Measurements from ENCODE around the gene PCF11. TPM values are rescaled to one million over a fixed set of nuclear protein-coding genes. Genes with fewer than 3 reads are reported as not detected.

Gene PCF11, protein sequence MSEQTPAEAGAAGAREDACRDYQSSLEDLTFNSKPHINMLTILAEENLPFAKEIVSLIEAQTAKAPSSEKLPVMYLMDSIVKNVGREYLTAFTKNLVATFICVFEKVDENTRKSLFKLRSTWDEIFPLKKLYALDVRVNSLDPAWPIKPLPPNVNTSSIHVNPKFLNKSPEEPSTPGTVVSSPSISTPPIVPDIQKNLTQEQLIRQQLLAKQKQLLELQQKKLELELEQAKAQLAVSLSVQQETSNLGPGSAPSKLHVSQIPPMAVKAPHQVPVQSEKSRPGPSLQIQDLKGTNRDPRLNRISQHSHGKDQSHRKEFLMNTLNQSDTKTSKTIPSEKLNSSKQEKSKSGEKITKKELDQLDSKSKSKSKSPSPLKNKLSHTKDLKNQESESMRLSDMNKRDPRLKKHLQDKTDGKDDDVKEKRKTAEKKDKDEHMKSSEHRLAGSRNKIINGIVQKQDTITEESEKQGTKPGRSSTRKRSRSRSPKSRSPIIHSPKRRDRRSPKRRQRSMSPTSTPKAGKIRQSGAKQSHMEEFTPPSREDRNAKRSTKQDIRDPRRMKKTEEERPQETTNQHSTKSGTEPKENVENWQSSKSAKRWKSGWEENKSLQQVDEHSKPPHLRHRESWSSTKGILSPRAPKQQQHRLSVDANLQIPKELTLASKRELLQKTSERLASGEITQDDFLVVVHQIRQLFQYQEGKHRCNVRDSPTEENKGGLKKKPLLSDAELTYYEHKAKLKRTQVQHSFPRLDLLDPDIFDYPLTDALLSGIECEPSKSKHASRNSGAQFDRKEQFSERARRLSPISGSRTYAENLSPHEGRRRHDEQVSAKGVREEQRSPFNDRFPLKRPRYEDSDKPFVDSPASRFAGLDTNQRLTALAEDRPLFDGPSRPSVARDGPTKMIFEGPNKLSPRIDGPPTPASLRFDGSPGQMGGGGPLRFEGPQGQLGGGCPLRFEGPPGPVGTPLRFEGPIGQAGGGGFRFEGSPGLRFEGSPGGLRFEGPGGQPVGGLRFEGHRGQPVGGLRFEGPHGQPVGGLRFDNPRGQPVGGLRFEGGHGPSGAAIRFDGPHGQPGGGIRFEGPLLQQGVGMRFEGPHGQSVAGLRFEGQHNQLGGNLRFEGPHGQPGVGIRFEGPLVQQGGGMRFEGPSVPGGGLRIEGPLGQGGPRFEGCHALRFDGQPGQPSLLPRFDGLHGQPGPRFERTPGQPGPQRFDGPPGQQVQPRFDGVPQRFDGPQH (N-terminal part only)
- total RNA-seq, result 100 to 1,000 TPM in 2 of 6 donors, 10 to 100 TPM in 4; 51.2 to 117 (median 58.5) TPM

DNA sequence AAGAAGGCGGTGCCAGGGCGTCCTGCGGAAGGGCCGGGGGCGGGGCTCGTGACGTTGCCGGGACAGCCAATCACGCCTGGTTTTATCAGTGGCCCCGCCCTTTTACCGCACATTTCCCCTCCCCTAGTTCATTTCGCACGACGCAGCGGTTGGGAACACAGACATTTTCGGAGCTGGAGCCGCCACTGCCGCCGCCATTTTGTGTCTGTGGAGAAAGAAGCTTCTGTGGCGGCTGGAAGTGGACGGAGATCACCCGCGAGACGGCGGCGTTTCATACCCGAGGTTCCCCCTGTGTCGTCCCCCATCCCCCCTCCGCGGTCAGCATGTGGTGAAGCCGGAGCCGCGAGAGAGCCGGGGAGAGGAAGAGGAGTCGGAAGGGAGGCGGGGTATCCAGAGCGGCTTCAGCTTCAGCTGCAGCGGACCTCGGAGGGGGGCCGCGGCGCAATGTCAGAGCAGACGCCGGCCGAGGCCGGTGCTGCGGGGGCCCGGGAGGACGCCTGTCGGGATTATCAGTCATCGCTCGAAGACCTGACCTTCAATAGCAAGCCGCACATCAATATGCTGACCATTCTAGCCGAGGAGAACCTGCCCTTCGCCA is at the start of gene PCF11:
Gene PCF11 (plus strand): TSS at position 136 of the 598 bp plus-strand sequence. CDS start 309 bp downstream, at position 445.
- Histone ChIP-seq H3K27ac (peak within 1 kb of the TSS; percentile 99 to 100 (median 100)), H3K4me1 (peaks cover 20 to 37% (median 23%) of the 10 kb centered on the region in 4 donors), H3K9me3 (no peaks in the 10 kb centered on the region), H3K27me3 (no peaks in the 10 kb centered on the region), H3K36me3 (peaks cover 0 to 5% (median 0%) of the 10 kb centered on the region in 4 donors), H3K4me3 (peak within 1 kb of the TSS; percentile 72 to 90 (median 90))
- peak in 1 of 2 donors; percentile 98 for DNase-seq
- TF ChIP-seq, protein P1, sequence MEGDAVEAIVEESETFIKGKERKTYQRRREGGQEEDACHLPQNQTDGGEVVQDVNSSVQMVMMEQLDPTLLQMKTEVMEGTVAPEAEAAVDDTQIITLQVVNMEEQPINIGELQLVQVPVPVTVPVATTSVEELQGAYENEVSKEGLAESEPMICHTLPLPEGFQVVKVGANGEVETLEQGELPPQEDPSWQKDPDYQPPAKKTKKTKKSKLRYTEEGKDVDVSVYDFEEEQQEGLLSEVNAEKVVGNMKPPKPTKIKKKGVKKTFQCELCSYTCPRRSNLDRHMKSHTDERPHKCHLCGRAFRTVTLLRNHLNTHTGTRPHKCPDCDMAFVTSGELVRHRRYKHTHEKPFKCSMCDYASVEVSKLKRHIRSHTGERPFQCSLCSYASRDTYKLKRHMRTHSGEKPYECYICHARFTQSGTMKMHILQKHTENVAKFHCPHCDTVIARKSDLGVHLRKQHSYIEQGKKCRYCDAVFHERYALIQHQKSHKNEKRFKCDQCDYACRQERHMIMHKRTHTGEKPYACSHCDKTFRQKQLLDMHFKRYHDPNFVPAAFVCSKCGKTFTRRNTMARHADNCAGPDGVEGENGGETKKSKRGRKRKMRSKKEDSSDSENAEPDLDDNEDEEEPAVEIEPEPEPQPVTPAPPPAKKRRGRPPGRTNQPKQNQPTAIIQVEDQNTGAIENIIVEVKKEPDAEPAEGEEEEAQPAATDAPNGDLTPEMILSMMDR (IDR thresholded peaks at IDR 0.05), result peak in 1 of 6 experiments; percentile 6
- TF ChIP-seq POLR2AphosphoS5 (IDR thresholded peaks at IDR 0.05) (peak; percentile 99 to 100), POLR2A (IDR thresholded peaks at IDR 0.05) (peak; percentile 90 to 99 (median 99)), EP300 (IDR thresholded peaks at IDR 0.05) (peak in 1 of 4 donors; percentile 79)
- ATAC-seq (ENCODE audit: low FRiP score in 2 of 2), result peak; percentile 47 to 97
- WGBS, 2 donors, result 1% methylated on average over 25 to 40 of the region's 55 CpGs

DNA sequence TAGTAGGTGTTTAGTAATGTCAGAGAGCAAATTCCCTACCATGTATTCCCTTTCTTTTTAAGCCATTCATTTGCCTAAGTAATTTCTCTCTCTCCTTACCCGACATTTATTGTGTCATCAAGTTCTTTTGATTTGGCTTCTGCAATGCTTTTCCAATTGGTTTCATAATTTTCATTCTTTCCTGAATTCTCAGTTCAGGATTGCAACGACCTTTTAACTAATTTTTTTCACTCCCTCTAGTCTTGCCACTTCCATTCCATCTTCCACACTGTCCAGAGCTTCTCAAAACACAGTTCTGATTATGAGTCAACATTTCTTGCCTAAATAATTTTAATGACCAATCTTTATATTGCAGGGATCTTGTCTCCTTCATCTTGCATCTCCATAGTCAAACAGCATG is 44.0 kb upstream of the PCF11 start:
- Histone ChIP-seq H3K36me3 (no peaks in the 10 kb centered on the region), H3K9me3 (no peaks in the 10 kb centered on the region), H3K4me3 (no peak overlapping the region), H3K27me3 (no peaks in the 10 kb centered on the region), H3K27ac (no peak overlapping the region), H3K4me1 (peaks cover 5 to 12% (median 6%) of the 10 kb centered on the region in 4 donors)
- TF ChIP-seq POLR2AphosphoS5 (IDR thresholded peaks at IDR 0.05) (no peak), EP300 (IDR thresholded peaks at IDR 0.05) (no peak), POLR2A (IDR thresholded peaks at IDR 0.05) (no peak)
- TF ChIP-seq, protein P1 (IDR thresholded peaks at IDR 0.05), result no peak
- DNase-seq (no peak), ATAC-seq (ENCODE audit: low FRiP score in 2 of 2) (no peak)
- WGBS, 2 donors, result 54 to 56% methylated on average over 2 of the region's 2 CpGs

DNA sequence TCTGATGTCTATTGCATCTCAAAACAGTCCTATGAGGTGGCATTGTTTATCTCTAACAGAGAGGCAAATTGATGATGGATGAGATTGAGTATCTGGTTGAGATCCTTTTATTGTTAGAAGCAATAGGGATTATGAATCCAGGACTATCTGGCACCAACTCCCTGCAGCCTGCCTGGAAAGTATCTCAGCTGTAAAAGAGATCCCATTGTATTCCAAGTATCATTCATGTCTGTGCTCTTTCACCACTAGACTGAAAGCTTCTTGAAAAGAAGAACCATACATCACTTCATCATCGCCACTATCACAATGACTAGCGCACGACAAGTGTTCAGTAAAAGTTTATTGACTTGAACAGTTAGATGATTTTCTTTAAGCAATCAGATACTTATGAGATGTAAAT is 41.9 kb upstream of the PCF11 start:
- ATAC-seq (ENCODE audit: low FRiP score in 2 of 2) (no peak), DNase-seq (no peak)
- 78 to 85% methylated on average over 3 of the region's 3 CpGs for WGBS, 2 donors
- H3K4me1 ChIP-seq, result peaks cover 5 to 12% (median 7%) of the 10 kb centered on the region in 4 donors
- no peaks in the 10 kb centered on the region for H3K9me3 ChIP-seq
- no peak for TF ChIP-seq EP300 (IDR thresholded peaks at IDR 0.05)
- TF ChIP-seq POLR2A (IDR thresholded peaks at IDR 0.05), result no peak
- TF ChIP-seq, protein P1 (IDR thresholded peaks at IDR 0.05), result no peak
- no peak for TF ChIP-seq POLR2AphosphoS5 (IDR thresholded peaks at IDR 0.05)
- no peaks in the 10 kb centered on the region for H3K27me3 ChIP-seq
- no peak overlapping the region for H3K4me3 ChIP-seq
- H3K27ac ChIP-seq, result no peak overlapping the region
- H3K36me3 ChIP-seq, result no peaks in the 10 kb centered on the region

DNA sequence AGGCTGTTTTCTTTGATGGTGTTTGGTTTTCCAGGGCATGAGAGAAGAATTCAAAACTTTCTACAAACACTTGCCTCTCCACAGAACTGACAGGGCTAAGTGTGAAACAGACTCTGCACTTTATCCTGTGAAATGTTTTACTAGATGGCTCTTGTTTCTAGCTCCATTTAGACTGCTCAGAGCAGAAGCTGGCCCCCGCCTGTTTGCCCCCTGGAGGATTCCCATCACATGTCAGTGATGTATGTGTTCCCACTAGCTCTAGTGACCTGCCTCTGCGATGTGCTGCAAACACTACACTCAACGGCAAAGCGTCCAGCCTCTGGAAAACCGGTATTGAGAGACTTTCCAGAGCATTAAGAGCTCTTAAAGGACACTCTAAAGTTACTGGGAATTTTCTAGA is 41.4 kb upstream of the PCF11 start:
- WGBS, 2 donors, result 54 to 59% methylated on average over 5 of the region's 5 CpGs
- Histone ChIP-seq H3K4me1 (peaks cover 5 to 12% (median 7%) of the 10 kb centered on the region in 4 donors), H3K36me3 (no peaks in the 10 kb centered on the region), H3K27me3 (no peaks in the 10 kb centered on the region), H3K27ac (no peak overlapping the region), H3K9me3 (no peaks in the 10 kb centered on the region), H3K4me3 (peak overlapping the region in 1 of 4 donors; percentile 11)
- TF ChIP-seq POLR2AphosphoS5 (IDR thresholded peaks at IDR 0.05) (no peak), POLR2A (IDR thresholded peaks at IDR 0.05) (no peak), EP300 (IDR thresholded peaks at IDR 0.05) (no peak)
- TF ChIP-seq, protein P1 (IDR thresholded peaks at IDR 0.05), result no peak
- ATAC-seq (ENCODE audit: low FRiP score in 2 of 2) (peak in 1 of 2 donors; percentile 35), DNase-seq (peak in 1 of 2 donors; percentile 48)

Measured in upper lobe of left lung (tissue), 6 donors.